H9 (cell line): ENCODE results near the gene PRODH2. TPM values are rescaled to one million over a fixed set of nuclear protein-coding genes. Genes with fewer than 3 reads are reported as not detected.

Experiments used
- DNase-seq: peaks from one replicate; pipeline ENCODE4 v3.0.0-alpha.2; 2017
- H2AFZ ChIP-seq: one replicate; pipeline ENCODE4 v1.6.1; 2013; ENCODE audit warnings: mild to moderate bottlenecking, low read length, control low read depth, moderate library complexity
- H2AK5ac ChIP-seq: 2 replicates; pipeline ENCODE4 v1.6.1; 2013; ENCODE audit warnings: low read length, control low read depth, mixed read lengths; ENCODE audit not compliant: insufficient read length
- H2BK120ac ChIP-seq: one replicate; pipeline ENCODE4 v1.6.1; 2013; ENCODE audit warnings: low read depth, mild to moderate bottlenecking, low read length, control low read depth, inconsistent platforms; ENCODE audit not compliant: poor library complexity, severe bottlenecking
- H2BK12ac ChIP-seq: 2 replicates; pipeline ENCODE4 v1.6.1; 2013; ENCODE audit warnings: low read length, control low read depth, mixed read lengths, low read depth; ENCODE audit not compliant: insufficient read length
- H2BK15ac ChIP-seq: 2 replicates; pipeline ENCODE4 v1.6.1; 2013; ENCODE audit warnings: low read depth, low read length, control low read depth
- H2BK20ac ChIP-seq: one replicate; pipeline ENCODE4 v1.6.1; 2013; ENCODE audit warnings: low read depth, mild to moderate bottlenecking, low read length, control low read depth, inconsistent platforms; ENCODE audit not compliant: poor library complexity, severe bottlenecking
- H2BK5ac ChIP-seq: 2 replicates; pipeline ENCODE4 v1.6.1; 2013; ENCODE audit warnings: low read length, control low read depth, mixed read lengths; ENCODE audit not compliant: insufficient read length
- H3K14ac ChIP-seq: 2 replicates; pipeline ENCODE4 v1.6.1; 2013; ENCODE audit warnings: low read length, control low read depth; ENCODE audit not compliant: insufficient read depth
- H3K18ac ChIP-seq: 2 replicates; pipeline ENCODE4 v1.6.1; 2013; ENCODE audit warnings: low read depth, mild to moderate bottlenecking, mixed read lengths, low read length, control low read depth; ENCODE audit not compliant: insufficient read length
- H3K23ac ChIP-seq: 2 replicates; pipeline ENCODE4 v1.6.1; 2013; ENCODE audit warnings: low read length, control low read depth, mixed read lengths, low read depth; ENCODE audit not compliant: insufficient read length
- H3K23me2 ChIP-seq: 2 replicates; pipeline ENCODE4 v1.6.1; 2013; ENCODE audit warnings: low read depth, mild to moderate bottlenecking, mixed read lengths, low read length, control low read depth; ENCODE audit not compliant: insufficient read length, poor library complexity, severe bottlenecking
- H3K27ac ChIP-seq: 2 replicates; pipeline ENCODE4 v1.5.1; 2013; ENCODE audit warnings: low read length, control low read depth, mixed read lengths, low read depth; ENCODE audit not compliant: insufficient read length
- H3K27me3 ChIP-seq: 2 replicates; pipeline ENCODE4 v1.6.1; 2013; ENCODE audit warnings: low read length, control low read depth, inconsistent platforms; ENCODE audit not compliant: insufficient read depth
- H3K4ac ChIP-seq: 2 replicates; pipeline ENCODE4 v1.6.1; 2013; ENCODE audit warnings: low read depth, mild to moderate bottlenecking, control low read depth, inconsistent platforms, low read length, moderate library complexity
- H3K4me1 ChIP-seq: 2 replicates; pipeline ENCODE4 v1.6.1; 2013; ENCODE audit warnings: low read length, control low read depth, inconsistent platforms; ENCODE audit not compliant: insufficient read depth
- H3K4me2 ChIP-seq: 2 replicates; pipeline ENCODE4 v1.6.1; 2013; ENCODE audit warnings: low read length, control low read depth, mixed read lengths; ENCODE audit not compliant: insufficient read length, insufficient read depth
- H3K56ac ChIP-seq: 2 replicates; pipeline ENCODE4 v1.6.1; 2013; ENCODE audit warnings: low read depth, mild to moderate bottlenecking, mixed read lengths, low read length, control low read depth; ENCODE audit not compliant: insufficient read length
- H3K79me1 ChIP-seq: 2 replicates; pipeline ENCODE4 v1.6.1; 2013; ENCODE audit warnings: low read depth, mild to moderate bottlenecking, moderate library complexity, low read length, control low read depth, inconsistent platforms; ENCODE audit not compliant: insufficient read depth, poor library complexity, severe bottlenecking
- H3K79me2 ChIP-seq: 2 replicates; pipeline ENCODE4 v1.6.1; 2013; ENCODE audit warnings: low read length, control low read depth, inconsistent platforms; ENCODE audit not compliant: insufficient read depth
- H3K9ac ChIP-seq: 2 replicates; pipeline ENCODE4 v1.6.1; 2013; ENCODE audit warnings: low read length, control low read depth, mixed read lengths; ENCODE audit not compliant: insufficient read length; ENCODE audit errors: extremely low read depth
- H3K9me3 ChIP-seq: one replicate; pipeline ENCODE4 v1.6.1; 2013; ENCODE audit warnings: low read depth, low read length, inconsistent platforms; ENCODE audit not compliant: control insufficient read depth
- H3T11ph ChIP-seq: one replicate; pipeline ENCODE4 v1.6.1; 2013; ENCODE audit warnings: mild to moderate bottlenecking, low read length, control low read depth, inconsistent platforms
- H4K20me1 ChIP-seq: one replicate; pipeline ENCODE4 v1.6.1; 2013; ENCODE audit not compliant: control insufficient read depth, insufficient read length, insufficient read depth
- H4K5ac ChIP-seq: 2 replicates; pipeline ENCODE4 v1.6.1; 2013; ENCODE audit warnings: low read depth, mild to moderate bottlenecking, mixed read lengths, low read length, control low read depth; ENCODE audit not compliant: insufficient read length
- H4K8ac ChIP-seq: replicated peaks from 2 replicates; pipeline ENCODE4 v1.6.1; 2013; ENCODE audit warnings: low read length, control low read depth, mixed read lengths, low read depth; ENCODE audit not compliant: insufficient read length
- H4K91ac ChIP-seq: 2 replicates; pipeline ENCODE4 v1.6.1; 2013; ENCODE audit warnings: low read depth, mild to moderate bottlenecking, moderate library complexity, mixed read lengths, low read length, control low read depth; ENCODE audit not compliant: insufficient read length
- H3K27ac Mint-ChIP-seq, 3 experiments: 2 replicates in 2 of 3; 3 replicates in 1 of 3; pipeline ENCODE4 v1.8.0; 2020 to 2021; ENCODE audit warnings: mixed read lengths in 3 of 3, mild to moderate bottlenecking in 1 of 3, moderate library complexity in 1 of 3
- H3K27me3 Mint-ChIP-seq: 2 replicates; pipeline ENCODE4 v1.8.0; 2021; ENCODE audit warnings: low read depth, mild to moderate bottlenecking, moderate library complexity, mixed read lengths
- H3K36me3 Mint-ChIP-seq, 3 experiments: 2 replicates in 2 of 3; 3 replicates in 1 of 3; pipeline ENCODE4 v1.8.0; 2020 to 2021; ENCODE audit warnings: low read depth in 3 of 3, mixed read lengths in 3 of 3; ENCODE audit not compliant: insufficient read depth in 1 of 3
- H3K4me1 Mint-ChIP-seq, 2 experiments: 2 replicates each; pipeline ENCODE4 v1.8.0; 2020; ENCODE audit warnings: mixed read lengths in 2 of 2
- H3K4me3 Mint-ChIP-seq, 2 experiments: 2 replicates in 1 of 2; 3 replicates in 1 of 2; pipeline ENCODE4 v1.8.0; 2020 to 2021; ENCODE audit warnings: mild to moderate bottlenecking in 2 of 2, mixed read lengths in 2 of 2, moderate library complexity in 1 of 2
- H3K9me3 Mint-ChIP-seq, 2 experiments: 2 replicates in 1 of 2; 3 replicates in 1 of 2; pipeline ENCODE4 v1.8.0; 2020; ENCODE audit warnings: mild to moderate bottlenecking in 2 of 2, mixed read lengths in 2 of 2, moderate library complexity in 1 of 2
- WGBS: extraction: QIAGEN DNeasy Blood & Tissue Kit; methylation state at CpG from one replicate; pipeline ENCODE4 v1.1.7; 2013; ENCODE audit warnings: missing lambda C conversion rate, low lambda C conversion rate, mixed read lengths; ENCODE audit not compliant: insufficient read length; ENCODE audit errors: extremely low coverage; 5-methylcytosine and 5-hydroxymethylcytosine counted together
- total RNA-seq: library from RNA; stranded (reverse); gene quantifications from 2 replicates; pipeline ENCODE4 v1.2.1, GENCODE V29; 2021
- TF ChIP-seq, protein P1 (sequence below): fragments of 200-600 bp; sonication (generic); conservative IDR thresholded peaks from 3 replicates; pipeline ENCODE4 v1.8.0; 2021; ENCODE audit warnings: antibody characterized with exemption, mild to moderate bottlenecking

Gene PRODH2
- total RNA-seq, 1 experiment from 2014 or later, result not detected

DNA sequence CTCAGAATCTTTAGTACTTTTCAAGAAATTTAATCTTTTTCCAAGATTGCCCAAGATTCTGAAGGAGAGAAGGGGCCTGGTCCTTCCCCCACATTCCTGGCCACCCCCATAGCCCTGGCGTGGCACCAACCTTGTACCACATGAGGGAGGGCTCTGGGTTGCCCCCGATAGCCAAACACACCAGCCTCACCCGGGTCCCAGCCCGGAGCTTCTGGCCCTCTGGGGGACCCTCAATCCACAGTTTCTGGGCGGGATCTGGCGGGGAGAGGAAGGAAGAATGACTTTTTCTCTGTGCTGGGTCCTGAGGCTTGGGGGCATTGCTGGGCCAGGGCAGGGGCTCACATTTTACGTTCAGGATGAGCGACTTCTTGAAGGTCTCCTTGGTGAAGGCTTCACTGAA, 35.3 kb upstream of the PRODH2 start:
- H3K23ac ChIP-seq, result no peak overlapping the region
- Mint-ChIP-seq H3K27ac (no peak overlapping the region), H3K4me1 (peaks cover 25 to 42% of the 10 kb centered on the region in 2 experiments), H3K4me3 (no peak overlapping the region), H3K9me3 (peaks cover 2 to 3% of the 10 kb centered on the region in 2 experiments; a peak in 2 of 5 replicates), H3K36me3 (no peaks in the 10 kb centered on the region; a peak in 1 of 7 replicates), H3K27me3 (peaks cover 81% of the 10 kb centered on the region)
- no peak overlapping the region for H4K5ac ChIP-seq
- no peak overlapping the region for H3K56ac ChIP-seq
- no peak overlapping the region for H2BK12ac ChIP-seq
- H2BK15ac ChIP-seq, result no peak overlapping the region
- H3K4ac ChIP-seq, result no peak overlapping the region
- H3K79me1 ChIP-seq, result no peaks in the 10 kb centered on the region
- no peak overlapping the region for H3K9ac ChIP-seq
- no CpG with 5 or more reads among the region's 8 CpGs for WGBS
- no peak overlapping the region for H3K27ac ChIP-seq
- no peak overlapping the region for H3T11ph ChIP-seq
- no peak overlapping the region for H2BK5ac ChIP-seq
- H3K14ac ChIP-seq, result no peak overlapping the region
- H4K91ac ChIP-seq, result no peak overlapping the region
- H2BK20ac ChIP-seq, result no peak overlapping the region
- no peak overlapping the region for H2AFZ ChIP-seq
- no peak overlapping the region for H3K4me2 ChIP-seq
- H3K79me2 ChIP-seq, result no peaks in the 10 kb centered on the region
- H4K8ac ChIP-seq, result no peak overlapping the region
- no peak overlapping the region for H2AK5ac ChIP-seq
- DNase-seq, result no peak
- H3K23me2 ChIP-seq, result peaks cover 18% of the 10 kb centered on the region
- H3K18ac ChIP-seq, result no peak overlapping the region
- no peak overlapping the region for H2BK120ac ChIP-seq
- H3K4me1 ChIP-seq, result no peaks in the 10 kb centered on the region
- H3K9me3 ChIP-seq, result no peaks in the 10 kb centered on the region
- H4K20me1 ChIP-seq, result no peaks in the 10 kb centered on the region
- TF ChIP-seq, protein P1, sequence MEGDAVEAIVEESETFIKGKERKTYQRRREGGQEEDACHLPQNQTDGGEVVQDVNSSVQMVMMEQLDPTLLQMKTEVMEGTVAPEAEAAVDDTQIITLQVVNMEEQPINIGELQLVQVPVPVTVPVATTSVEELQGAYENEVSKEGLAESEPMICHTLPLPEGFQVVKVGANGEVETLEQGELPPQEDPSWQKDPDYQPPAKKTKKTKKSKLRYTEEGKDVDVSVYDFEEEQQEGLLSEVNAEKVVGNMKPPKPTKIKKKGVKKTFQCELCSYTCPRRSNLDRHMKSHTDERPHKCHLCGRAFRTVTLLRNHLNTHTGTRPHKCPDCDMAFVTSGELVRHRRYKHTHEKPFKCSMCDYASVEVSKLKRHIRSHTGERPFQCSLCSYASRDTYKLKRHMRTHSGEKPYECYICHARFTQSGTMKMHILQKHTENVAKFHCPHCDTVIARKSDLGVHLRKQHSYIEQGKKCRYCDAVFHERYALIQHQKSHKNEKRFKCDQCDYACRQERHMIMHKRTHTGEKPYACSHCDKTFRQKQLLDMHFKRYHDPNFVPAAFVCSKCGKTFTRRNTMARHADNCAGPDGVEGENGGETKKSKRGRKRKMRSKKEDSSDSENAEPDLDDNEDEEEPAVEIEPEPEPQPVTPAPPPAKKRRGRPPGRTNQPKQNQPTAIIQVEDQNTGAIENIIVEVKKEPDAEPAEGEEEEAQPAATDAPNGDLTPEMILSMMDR, result no peak
- H3K27me3 ChIP-seq, result peaks cover 22% of the 10 kb centered on the region; the same call in 1 of the 2 replicates
